ENCODE data around the gene CGNL1.

CGNL1 gene

DNA sequence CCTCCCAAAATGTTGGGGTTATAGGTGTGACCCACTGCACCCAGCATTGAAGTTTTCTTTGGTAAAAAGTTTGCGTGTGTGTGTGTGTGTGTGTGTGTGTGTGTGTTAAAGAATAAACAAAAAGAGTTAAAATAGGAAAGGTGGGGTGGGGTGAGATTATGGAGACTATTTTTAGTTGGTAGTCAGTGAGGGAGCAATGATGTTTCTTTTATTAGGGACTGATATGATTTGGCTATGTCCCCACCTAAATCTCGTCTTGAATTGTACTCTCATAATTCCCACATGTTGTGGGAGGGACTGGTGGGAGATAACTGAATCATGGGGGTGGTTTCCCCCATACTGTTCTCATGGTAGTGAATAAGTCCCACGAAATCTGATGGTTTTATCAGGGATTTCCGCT, 92.2 kb downstream of the CGNL1 start:
- TF ChIP-seq, protein P1, sequence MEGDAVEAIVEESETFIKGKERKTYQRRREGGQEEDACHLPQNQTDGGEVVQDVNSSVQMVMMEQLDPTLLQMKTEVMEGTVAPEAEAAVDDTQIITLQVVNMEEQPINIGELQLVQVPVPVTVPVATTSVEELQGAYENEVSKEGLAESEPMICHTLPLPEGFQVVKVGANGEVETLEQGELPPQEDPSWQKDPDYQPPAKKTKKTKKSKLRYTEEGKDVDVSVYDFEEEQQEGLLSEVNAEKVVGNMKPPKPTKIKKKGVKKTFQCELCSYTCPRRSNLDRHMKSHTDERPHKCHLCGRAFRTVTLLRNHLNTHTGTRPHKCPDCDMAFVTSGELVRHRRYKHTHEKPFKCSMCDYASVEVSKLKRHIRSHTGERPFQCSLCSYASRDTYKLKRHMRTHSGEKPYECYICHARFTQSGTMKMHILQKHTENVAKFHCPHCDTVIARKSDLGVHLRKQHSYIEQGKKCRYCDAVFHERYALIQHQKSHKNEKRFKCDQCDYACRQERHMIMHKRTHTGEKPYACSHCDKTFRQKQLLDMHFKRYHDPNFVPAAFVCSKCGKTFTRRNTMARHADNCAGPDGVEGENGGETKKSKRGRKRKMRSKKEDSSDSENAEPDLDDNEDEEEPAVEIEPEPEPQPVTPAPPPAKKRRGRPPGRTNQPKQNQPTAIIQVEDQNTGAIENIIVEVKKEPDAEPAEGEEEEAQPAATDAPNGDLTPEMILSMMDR (IDR thresholded peaks at IDR 0.05; ENCODE audit: borderline replicate concordance, insufficient read depth, low read depth, low read length): no peak
- no peak overlapping the region for H3K4me3 ChIP-seq (ENCODE audit: low read depth, low read length)

- TF ChIP-seq, protein P1 (IDR thresholded peaks at IDR 0.05; ENCODE audit: borderline replicate concordance, insufficient read depth, low read depth, low read length): no peak
- H3K4me3 ChIP-seq (ENCODE audit: low read depth, low read length): no peak overlapping the region
Observed at GRCh38 chr15:57470543-57470942, 94.2 kb downstream of the CGNL1 start.

GRCh38 chr15:57472861-57473260, 96.6 kb downstream of the CGNL1 start:
- TF ChIP-seq, protein P1 (IDR thresholded peaks at IDR 0.05; ENCODE audit: borderline replicate concordance, insufficient read depth, low read depth, low read length): no peak

DNA sequence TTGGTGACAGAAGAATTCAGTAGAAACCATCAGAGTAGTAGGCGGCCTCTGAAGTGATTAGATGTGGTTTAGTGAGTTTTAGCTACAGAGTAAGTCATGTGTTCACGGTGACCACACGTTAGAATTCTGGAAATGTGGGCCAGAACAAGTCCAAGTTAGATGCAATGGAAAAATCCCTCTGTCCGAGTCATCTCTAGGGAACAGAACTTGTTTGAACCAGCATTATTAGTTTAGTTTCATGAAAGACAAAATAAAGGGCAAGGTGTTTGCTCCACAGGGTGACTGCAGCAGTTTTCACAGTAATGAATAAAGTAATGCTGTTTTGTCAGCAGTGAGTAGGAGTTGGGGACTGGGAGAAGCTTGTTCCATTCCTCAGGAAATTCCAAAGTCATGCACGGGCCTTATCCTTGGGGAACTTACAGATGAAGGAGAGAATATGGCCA, 100.2 kb downstream of the CGNL1 start:
- no peak overlapping the region for H3K4me3 ChIP-seq (ENCODE audit: low read depth, low read length)
- TF ChIP-seq, protein P1 (IDR thresholded peaks at IDR 0.05; ENCODE audit: borderline replicate concordance, insufficient read depth, low read depth, low read length): no peak

More at GRCh38 chr15:57472861-57473260, 96.6 kb downstream of the CGNL1 start:
- no peak overlapping the region for H3K4me3 ChIP-seq (ENCODE audit: low read depth, low read length)

DNA sequence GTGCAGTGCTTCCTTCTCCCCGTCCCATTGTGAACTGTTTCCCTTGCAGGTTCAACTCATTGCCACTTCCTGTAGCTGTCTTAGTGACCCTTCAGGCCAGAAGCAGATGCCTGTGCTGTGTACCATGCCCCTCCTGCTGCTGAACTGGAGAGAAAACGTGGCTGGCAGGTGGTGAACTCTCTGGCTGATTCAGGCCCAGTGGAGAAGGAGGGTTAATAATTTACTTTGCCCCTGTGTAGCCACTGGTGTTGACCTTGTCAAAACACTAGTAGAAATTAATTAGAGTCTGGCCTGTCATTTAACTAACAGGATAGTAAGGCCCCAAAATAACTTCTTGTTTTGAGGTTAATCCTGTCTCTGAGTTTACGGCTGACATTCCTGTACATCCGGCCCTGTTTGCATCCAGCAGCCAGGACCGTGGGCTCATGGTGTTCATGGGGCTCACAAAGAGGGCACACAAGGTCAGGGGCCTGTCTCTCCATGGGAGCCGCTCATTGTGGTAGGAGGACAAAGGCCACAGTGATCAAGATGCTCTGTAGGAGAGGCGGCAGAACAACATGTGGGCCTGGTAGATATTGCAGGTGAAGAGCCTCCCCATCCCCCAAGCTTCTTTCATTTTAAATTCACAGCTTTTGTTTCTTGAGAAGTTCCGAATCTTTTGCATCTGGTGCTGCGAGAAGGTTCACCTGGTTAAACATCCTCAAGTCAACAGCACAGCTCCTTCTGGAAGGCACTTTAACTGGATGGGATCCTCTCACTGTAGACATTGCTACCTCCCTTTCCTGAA, 101.6 kb downstream of the CGNL1 start:
- TF ChIP-seq, protein P1 (IDR thresholded peaks at IDR 0.05; ENCODE audit: borderline replicate concordance, insufficient read depth, low read depth, low read length): no peak
- H3K4me3 ChIP-seq (ENCODE audit: low read depth, low read length): no peak overlapping the region

DNA sequence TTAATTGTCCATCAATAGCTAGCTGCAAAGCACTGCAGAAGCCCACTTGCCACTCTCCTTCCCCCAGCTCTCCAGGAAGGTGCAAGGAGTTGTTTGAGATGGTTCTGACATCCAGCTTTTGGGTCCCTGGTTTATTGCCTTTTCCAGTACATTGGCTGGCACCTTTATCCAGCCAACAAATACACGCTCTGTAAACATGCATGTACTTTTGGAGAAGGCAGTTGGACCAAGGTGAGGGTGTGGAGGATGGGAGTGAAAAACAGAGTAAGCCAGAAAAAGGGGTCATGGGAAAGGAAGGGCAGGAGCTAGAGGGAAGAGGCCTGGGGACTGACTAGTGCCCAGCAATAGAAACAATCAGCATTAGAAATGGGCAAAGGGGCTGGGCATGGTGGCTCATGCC, 102.7 kb downstream of the CGNL1 start:
- no peak overlapping the region for H3K4me3 ChIP-seq (ENCODE audit: low read depth, low read length)
- TF ChIP-seq, protein P1 (IDR thresholded peaks at IDR 0.05; ENCODE audit: borderline replicate concordance, insufficient read depth, low read depth, low read length): no peak
